NCI-H510A (cell line): ENCODE data around the gene RSU1.
"Not testable (repeated sequence)": the region's sequence is repeated elsewhere in the genome, so short reads cannot be mapped to it uniquely, and the experiment has no call there.

Source experiments
- DNase-seq: peaks from one replicate; lab custom pipeline; 2025; lab: John Stamatoyannopoulos, UW

Gene RSU1

DNA sequence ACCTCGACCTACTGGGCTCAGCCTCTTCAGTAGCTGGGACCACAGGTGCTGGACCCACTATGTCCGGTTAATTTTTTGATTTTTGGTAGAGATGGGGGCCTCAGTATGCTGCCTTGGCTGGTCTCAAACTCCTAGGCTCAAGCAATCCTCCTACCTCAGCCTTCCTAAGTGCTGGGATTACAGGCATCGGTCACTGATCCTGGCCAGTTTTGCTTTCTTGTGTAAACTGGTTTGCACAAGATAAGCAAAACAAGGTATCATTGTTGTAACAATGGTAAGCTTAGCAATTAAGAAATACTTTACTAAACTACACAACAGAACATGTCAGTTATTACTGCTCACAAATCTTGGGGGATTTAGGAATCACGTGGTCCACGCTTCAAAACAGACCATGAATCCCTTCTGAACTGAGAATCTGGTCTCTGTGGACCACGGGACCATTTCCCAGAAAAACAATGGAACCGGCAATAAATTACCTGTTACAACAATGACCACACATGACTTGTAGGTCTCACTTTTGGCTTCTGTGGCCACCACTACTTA, 36.8 kb downstream of the RSU1 start:
- DNase-seq = no peak

DNA sequence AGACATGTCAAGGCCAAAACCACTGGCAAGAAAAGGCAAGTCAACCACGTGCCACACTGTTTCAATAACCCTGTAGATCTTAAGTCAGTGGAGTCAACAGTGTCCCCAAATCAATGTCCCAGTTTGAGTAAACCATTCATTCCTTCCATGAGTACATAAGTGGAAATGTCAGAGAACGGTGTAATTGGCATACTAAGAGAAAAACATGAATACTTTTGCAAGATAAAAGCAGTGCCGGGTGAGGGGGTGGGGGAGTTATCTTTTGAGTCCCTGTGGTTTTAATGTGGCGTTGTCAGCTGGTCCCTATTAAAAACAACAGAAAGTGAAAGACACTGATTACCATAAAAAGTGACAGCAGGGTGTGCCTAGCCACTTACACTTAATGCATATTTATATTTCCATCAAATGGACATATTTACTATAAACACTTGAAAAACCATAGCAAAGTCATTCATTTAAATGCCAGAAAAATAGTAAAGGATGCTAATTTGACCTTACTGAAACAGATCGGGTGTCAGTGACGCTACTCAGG, 37.8 kb downstream of the RSU1 start:
- DNase-seq = no peak

DNA sequence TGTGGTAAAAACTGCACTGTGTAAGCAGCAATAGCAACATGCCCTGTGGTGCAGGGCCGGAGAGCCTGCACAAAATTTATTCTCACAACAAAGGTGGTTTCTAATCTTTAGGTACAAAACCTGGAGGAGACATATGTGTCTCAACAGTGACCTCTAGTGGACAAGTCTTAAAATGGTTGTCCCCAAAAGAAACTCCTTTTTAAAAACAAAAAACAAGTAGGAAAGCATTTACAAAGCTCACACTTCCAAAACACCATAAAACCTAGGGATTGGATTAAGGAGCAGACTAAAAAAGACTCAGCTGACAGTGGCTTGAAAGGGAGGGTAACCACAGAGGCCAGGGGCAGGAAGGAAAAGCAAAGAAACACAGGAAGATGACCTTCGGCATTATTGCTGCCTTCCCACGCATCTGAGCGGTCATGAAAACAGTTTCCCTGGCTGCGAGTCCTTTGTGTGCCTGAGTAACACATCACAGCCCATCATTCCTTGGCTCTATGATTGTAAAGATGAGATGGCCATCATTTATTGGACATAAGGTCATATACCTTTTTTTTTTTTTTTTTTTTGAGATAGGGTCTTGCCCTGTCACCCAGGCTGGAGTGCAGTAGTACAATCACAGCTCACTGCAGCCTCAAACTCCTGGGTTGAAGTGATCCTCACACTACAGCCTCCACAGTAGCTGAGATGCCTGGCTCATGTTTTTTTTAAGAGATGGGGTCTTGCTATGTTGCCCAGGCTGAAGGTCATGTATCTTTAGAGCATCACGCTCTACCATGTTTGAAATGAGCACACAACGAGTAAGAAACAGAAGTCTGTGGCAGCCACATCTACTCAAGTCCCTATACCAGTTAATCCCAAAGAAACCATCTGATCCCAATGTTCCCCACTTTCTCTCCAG, 39.5 kb downstream of the RSU1 start:
- no peak for DNase-seq

DNA sequence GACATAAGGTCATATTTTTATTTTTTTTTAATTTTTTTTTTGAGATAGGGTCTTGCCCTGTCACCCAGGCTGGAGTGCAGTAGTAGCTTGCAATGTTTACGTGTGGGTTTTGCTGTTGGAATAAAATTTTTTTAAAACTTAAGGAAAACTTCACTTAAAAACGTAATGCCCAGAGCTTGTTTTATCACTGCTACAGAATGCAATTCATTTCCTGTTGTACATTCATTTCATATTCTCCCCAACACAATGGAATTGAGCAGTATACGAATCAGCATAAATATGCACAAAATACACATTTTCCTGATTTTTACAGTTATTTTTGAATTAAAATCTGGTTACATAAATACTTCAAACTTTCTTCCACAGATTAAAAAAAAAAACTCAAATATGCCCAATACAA, 40.3 kb downstream of the RSU1 start:
- no peak for DNase-seq

DNA sequence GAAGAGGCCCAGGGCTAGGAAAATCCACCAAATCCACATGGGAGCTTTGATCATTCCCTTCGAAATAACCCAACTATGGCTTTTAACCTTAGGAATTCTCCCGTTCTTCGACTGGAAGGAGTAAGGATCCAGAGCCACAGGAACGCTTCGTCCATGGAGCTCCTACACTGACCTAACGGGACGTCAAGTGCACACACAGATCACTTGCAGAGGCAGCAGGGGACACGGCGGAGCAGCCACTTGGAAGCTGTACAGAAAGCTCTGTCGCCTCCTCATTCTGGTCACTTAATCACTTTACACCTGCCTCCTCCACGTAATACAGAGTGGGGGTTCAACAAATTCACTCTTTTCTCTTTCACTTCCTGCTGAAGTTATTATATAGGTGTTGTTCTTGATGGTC, 43.9 kb downstream of the RSU1 start:
- no peak for DNase-seq

DNA sequence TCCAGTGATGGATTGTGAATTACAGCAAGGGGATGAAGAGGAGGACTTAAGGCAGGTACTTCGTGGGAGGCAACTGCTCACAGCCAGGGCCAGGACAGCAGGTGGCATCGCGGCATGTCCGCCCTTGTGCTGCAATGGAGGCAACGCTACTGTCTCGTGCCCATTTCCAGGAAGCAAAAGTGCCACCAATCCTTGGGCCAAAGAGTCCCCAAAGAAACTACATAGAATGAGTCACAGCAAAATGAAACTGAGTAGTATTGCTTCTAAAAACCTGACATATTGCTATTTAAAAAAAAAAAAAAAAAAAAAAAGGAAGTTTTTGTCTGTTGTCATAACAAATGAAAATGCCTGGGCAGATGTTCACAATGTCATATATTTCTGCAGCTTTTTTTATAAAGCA, 46.6 kb downstream of the RSU1 start:
- DNase-seq = no peak

DNA sequence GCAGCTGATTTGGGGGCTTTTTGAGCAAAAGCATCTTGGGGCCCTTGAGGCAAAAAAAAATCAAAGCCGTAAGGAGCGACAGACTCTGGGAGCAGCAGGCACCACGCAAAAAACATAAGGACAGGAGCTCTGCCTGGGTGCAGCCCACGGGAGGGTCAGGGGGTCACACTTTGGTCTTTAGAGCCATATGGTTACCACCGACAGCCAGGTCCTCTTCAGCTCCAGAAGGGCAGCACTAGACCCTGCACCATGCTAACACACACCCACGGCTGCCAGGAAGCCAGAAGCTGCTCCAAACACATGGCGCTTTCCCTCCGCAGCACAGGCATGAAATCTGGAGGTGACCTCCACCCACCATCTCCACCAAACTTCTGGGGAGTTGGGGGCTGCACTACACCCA, 47.1 kb downstream of the RSU1 start:
- DNase-seq = no peak

DNA sequence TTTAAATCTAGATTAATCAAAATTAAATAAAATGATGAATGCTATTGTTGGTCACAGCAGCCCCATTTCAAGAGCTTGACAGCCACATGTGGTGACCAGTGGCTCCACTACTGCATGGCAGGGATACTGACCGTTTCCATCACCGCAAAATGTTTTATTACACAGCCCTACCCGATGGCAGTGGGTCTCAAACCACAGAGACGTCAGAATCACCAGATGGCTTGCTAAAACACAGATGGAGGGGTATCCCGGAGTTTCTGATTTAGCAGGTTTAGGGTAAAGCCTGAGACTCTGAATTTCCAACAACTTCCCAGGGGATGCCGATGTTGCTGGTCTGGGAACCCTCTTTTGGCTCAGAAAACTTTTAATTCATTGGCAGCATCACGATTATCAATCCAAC, 47.9 kb downstream of the RSU1 start:
- no peak for DNase-seq

DNA sequence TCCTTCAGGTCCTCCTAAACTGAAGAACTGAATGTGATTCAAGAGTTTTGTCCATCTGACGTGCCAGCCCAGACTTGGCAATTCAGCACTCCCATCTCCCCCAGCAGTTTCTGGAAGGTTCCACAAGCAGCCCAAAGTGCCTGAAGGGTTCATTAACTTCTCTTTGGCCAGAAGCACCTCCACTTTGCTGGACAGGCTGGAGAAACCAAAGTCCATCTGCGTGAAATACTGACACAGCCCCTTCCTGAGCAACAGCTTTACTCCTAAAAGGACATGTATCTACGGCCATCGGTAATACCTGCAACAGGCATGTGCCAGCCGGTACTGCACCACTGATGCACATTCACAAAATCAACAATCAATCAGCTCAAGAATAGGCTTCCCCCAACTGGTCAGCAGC, 48.5 kb downstream of the RSU1 start:
- no peak for DNase-seq

DNA sequence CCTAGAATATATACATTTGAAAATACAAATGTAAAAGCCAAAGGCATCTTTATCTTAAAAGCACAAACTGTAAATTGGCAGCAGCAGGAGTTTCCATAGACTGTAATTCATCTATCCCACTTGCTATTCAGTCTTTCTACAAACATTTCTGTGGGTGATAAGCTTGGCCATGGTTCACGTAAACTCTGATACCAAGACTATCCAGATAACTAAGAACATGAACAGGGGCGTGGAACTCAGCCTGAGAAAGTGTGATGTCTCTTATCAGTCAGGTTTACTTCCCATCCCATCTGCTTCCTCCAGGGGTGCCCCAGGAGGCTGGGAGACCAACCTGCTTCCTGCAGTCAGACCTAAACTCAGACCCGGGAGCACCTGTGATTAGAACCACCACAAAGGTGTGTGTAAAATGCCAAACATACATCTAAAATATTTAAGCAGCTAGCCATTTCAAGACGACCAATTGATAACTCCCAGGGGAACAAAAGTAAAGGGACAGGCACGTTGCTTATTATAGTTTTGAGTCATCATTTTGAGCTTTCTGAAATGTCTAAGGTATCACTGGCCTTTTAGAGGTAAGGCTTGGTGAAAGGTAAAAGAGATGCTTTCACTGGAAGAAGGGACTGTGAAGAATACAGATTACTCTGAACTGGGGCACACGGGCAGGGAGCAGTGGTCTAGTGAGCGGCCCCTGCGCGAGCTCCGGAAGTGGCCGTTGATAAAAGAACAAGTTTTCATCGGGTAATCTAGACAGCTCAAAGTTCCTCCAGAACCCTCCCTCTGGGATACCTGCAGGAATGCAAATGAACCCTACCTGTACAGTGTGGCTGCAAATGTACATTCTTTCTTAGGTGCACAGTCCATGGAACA, 51.5 kb downstream of the RSU1 start:
- no peak for DNase-seq

DNA sequence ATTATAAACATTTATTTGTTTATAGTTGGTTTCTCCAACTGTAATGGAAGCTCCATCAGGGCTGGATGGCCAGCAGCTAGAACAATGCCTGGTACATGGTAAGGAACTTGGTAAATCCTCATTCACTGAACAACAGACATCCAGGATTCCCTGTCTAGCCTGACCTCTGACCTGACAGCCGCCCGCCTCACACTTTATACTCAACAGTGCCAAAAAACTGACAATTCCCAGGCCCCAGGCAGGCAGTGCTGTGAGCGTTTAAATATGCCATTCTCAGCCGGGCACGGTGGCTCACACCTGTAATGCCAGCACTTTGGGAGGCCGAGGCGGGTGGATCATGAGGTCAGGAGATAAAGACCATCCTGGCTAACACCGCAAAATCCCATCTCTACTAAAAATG, 55.9 kb downstream of the RSU1 start:
- DNase-seq = no peak

DNA sequence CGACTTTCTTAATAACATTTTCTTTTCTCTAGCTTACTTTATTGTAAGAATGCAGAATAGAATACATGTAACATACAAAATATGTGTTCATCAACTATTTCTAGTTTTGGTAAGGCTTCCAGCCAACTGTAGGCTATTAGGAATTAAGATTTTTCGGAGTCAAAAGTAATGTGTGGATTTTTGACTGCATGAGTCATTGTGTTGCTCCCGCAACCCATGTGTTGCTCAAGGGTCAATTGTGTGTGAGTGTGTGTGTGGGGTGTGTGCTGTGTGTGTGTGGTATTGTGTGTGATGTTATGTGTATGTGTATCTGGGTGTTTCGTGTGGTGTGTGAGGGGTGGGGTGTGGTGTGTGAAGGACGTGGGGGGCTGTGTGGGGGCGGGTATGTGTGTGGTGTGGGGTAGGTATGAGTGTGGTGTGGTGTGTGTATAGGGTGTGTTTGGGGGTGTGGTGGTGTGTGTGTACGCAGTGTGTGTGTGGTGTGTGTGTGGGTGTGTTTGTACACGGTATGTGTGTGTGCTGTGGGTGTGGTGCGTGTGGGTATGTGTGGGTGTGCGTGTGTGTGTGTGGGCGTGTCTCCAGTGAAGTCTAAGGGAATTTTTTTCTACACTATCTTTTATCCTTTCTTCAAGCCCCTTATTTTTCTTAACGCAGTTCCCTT, 60.5 kb downstream of the RSU1 start:
- no peak for DNase-seq

DNA sequence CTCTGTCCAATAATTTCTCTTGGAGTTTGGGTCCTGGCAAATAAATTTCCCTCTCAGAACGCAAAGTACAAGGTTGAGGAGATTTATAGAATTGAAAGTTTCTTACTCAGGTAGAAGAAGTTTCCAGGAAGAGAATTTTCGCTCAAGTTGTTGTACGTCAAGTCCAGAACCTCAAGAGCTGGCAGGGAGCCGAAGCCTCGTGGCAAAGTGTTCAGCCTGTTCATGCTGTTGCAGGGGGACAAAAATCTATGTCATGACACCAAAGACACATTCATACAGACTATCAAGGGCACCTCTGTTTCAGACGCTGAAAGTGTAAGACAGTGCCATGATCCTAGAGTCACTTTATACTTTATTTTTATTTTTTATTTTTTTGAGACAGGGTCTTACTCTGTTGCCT, 62.5 kb downstream of the RSU1 start:
- no peak for DNase-seq

DNA sequence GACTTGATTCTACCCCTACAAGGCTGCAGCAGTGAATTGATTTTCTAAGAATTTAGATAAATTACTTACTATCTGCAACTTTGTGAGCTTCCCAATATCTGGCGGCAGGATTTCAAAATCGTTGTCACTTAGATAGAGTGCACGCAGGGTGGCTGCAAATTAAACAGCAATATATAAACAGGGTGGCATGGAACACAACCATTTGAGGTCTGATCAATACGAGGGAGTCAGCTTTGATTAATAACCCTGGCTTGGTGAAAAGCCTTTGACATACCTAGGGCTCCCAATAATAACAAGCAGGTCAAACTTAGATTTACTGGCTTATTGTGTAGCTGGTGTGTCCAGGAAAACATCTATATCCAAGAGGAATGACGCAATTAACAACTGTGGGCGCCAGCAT, 64.4 kb downstream of the RSU1 start:
- DNase-seq = not testable (repeated sequence)

DNA sequence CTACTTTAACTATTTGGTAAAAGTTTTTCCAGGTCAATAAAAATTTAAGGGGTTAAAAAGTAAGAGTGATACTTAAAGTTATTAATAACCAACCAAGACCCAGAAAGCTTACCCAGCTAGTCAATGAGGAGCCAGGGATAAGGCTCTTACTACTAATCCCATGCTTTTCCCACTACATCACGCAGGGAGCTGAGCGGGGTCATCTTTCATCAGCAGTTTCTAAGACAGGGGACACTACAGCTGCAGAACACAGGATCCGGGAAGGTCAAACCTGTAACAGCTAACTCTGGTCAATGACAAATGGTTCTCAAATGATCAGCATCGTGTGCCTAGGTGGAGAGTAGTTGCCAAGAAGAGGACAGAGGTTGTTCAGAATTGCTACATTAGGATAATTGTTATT, 65.1 kb downstream of the RSU1 start:
- no peak for DNase-seq

DNA sequence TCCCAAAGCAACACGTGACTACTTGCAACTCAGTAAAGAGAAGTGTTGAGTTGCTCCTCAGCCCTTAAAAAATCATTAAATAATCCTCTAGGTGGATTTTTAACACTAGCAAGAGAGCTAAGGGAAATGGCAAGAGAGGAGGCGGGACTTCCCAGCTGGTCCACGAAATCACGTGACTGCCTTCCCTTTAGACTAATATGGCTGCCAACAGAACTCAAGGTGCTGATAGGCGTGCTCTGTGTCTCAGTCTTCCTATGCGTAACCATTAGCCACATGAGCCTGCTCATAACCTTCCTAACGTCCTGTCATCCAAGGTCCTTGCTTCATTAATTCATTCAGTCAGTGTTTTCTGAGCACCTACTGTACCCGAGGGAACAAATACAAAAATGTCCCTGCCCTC, 66.0 kb downstream of the RSU1 start:
- DNase-seq = no peak

DNA sequence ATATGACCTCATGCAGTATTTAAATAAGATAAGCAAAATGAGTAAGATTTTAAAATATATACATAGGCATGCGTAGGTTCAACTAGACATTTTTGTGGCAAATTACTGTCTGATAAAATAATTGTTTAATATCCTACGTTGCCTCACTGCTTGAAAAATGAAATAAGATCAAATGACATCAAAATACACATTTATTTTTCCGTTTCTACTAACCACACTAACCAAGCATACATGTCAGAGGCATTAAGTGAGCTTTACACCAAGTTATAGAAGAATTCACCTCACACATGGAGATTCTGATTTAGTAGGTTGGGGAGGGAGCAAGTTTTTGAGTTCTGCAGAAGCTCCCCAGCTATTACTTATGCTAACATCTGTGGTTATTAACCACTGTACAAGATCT, 66.8 kb downstream of the RSU1 start:
- DNase-seq = no peak

DNA sequence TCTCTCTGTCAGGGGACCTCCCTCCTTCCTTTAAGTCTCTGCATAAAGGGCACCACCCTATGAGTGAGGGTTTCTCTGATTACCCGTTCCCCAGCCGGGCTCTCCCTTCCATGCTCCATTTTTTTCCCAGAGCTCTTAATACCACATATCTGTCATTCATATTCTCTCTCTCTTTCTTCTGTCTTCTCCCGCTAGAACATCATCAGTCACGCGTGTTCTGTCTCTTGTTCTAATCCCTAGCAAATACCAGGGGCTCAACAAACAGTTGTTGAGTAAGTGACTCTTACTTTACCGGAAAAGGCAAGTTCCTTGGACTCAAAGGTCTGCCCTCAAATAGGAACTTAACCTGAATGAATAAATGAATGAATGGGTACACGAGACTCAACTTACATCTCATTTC, 68.5 kb downstream of the RSU1 start:
- no peak for DNase-seq

DNA sequence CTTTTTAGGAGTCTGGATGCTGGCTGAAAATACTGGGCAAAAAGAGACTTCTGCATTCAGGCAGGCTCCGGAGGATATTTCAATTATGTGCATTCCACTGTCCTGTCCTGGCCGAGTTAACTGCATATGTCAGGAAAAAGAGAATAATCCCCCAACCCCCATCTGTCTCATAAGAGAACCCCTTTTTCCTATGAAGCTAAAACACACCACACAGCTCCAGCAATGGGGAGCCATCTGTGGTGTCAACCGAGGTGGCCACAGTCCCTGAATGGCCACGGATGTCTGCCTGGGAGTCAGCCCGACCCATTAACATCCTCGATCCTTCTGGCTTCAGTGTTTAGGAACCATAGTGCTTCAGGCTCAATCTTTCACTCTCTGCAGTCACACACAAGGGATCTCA, 70.4 kb downstream of the RSU1 start:
- no peak for DNase-seq

DNA sequence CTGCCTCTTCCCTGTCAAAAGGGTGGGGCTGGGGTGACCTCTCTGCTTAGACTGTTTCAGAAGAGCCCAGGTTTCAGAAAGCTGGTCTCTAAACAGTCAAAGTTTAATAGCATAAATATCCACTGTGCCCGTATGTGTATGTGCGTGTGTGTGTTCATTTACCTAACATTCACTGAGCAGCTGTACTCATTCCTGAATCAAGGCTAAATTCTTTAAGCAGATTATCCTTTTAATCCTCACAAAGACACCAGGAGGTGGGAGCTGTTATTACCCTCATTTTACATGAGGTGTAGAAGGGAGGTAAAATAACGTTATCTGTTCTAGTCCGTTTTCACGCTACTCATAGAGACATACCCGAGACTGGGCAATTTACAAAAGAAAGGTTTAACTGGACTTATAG, 72.2 kb downstream of the RSU1 start:
- DNase-seq = no peak

DNA sequence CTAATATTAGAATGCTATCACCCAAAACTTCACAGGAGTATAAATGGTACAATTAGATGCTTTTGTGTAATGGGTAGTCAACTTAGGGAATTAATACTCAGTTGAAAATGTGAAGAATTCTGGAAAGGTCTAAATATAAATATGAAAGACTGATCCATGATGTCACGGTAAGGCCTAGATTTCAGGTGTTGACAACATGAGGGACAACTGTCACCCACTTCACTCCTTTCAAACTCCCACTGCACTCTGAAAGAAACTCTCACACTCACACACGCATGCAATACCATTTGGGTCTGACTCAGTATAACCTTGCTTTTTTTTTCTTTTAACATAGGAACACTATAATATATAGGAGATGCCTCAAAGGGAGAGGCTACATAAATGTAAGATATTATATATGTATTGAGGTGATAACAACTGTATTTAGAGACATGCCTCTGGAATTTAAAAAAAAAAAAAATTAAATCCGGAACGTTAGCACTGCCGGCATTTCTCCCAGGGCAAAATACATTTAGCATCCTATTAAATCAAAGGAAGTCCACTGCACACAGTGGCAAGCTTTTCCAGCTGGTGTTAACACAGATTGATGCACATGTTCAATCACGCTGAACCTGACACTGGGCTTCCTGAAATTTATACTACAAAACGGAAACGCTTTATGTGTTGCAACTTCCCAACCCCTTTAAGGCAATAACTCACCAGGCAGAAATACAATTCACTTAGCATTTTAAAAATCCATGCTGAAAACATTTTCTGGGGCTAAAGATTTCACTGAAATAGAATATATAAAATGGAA, 74.9 kb downstream of the RSU1 start:
- no peak for DNase-seq
